ENCODE measurements around the gene LIN37.

- TF ChIP-seq CTCF (IDR thresholded peaks at IDR 0.05; ENCODE audit: extremely low read depth in 1 of 2, insufficient read depth in 1 of 2, low read depth in 1 of 2, low read length in 2 of 2) = no peak
- TF ChIP-seq EZH2 (IDR thresholded peaks at IDR 0.05; ENCODE audit: borderline replicate concordance, low read depth, low read length, severe bottlenecking) = no peak
- TF ChIP-seq POLR2AphosphoS5 (IDR thresholded peaks at IDR 0.05; ENCODE audit: insufficient read depth, low read depth, low read length) = no peak
- no peak for TF ChIP-seq JUN (IDR thresholded peaks at IDR 0.05; ENCODE audit: borderline replicate concordance, insufficient read depth, insufficient read length, low read depth)
- no peak for TF ChIP-seq FOS (IDR thresholded peaks at IDR 0.05; ENCODE audit: borderline replicate concordance, insufficient read depth, low read length)
- no peak for TF ChIP-seq MAX (IDR thresholded peaks at IDR 0.05; ENCODE audit: insufficient read depth, insufficient read length)
- no peak for TF ChIP-seq POLR2A (IDR thresholded peaks at IDR 0.05; ENCODE audit: low read depth, low read length)
- TF ChIP-seq MYC (IDR thresholded peaks at IDR 0.05; ENCODE audit: low read depth, low read length) = no peak
- no peak for TF ChIP-seq GATA2 (IDR thresholded peaks at IDR 0.05; ENCODE audit: insufficient read depth, insufficient read length, low read depth, low read length)
Measured at GRCh38 chr19:35797663-35798062, 49.3 kb downstream of the LIN37 start.

Measured in endothelial cell of umbilical vein (primary cell).